HG03457 (cell line): ENCODE data around the gene DCAF11.
"Not testable (repeated sequence)": the region's sequence is repeated elsewhere in the genome, so short reads cannot be mapped to it uniquely, and the experiment has no call there.

ENCODE experiments used
- ATAC-seq: cut with Tn5 transposase; IDR thresholded peaks from one replicate; pipeline ENCODE4 v1.9.1; 2021; ENCODE audit warnings: moderate number of reproducible peaks; ENCODE audit not compliant: unreplicated experiment

The DCAF11 gene

DNA sequence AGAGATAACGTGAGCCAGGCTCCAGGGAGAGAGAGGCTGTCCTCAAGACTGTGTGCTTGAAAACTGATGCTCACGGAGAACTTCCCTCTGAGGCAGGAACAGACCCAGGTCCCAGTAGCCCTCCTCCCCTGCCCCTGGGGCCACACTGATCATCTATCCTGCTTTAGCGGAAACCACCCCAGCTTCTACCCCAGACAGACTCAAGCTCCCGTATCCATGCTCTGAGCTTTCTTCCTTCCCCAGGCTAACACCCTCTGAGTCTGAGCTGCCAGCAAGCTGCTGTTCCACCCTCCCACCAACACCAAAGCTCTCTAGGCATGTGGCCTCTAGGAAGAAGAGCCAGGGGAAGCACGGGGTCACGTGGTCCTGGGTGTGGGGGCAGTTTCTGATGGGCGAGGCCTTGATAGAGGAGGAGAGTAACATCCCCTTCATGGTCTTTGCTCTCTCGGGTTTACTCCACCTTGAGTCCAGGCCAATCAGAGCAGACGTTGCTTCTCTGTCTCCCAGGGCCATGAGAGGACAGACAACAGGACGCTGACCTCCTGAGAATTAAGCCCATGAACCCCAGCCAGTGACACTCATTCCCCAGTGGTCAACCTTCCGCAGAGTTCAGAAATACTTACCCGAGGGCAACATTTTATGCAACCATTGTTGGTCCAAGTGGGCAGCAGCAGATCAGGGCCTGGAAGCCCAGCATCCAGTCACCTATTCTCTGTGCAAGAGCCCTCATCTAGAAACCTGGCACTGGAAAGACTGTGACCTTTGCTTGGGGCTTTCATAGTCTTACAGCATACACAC, 19.1 kb upstream of the DCAF11 start:
- ATAC-seq = peak; percentile 51

DNA sequence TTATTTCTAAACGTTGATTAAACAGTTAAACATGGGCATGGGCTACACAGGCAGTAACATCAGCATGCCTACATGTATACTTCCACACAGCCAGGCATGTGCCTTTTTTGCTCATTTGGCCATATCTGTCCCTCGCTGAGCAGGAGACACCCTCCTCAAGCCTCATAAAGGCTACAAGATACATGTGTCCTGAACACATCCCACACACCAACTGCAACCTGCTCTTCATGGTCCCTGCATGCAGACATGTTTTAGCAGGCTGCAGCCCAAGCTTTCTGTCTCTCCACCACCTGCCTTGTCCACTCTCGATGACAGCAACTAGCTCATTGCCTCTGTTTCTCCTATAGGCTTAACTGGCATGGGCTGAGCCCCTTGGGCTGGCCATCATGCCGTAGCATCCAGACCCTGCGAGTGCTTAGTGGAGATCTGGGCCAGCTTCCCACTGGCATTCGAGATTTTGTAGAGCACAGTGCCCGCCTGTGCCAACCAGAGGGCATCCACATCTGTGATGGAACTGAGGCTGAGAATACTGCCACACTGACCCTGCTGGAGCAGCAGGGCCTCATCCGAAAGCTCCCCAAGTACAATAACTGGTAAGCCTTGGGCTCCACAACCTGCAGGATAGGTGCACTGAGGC, 17.9 kb upstream of the DCAF11 start:
- ATAC-seq = no peak

DNA sequence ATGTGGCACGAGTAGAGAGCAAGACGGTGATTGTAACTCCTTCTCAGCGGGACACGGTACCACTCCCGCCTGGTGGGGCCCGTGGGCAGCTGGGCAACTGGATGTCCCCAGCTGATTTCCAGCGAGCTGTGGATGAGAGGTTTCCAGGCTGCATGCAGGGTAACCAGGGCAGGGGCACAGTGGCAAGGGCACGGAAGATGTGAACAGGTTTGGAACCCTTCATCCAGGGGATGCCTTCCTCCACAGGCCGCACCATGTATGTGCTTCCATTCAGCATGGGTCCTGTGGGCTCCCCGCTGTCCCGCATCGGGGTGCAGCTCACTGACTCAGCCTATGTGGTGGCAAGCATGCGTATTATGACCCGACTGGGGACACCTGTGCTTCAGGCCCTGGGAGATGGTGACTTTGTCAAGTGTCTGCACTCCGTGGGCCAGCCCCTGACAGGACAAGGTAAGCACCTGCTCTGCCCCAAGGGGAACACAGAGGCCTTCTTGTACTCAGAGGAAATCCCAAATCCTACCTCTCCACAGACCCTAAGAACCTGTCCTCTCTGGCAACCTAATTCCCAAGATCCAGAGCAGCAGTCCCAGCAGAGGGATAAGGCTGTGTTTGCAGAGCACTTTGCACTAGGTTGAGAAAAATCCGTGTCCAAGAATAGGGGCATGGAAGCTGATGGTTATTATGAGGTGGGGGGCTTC, 16.2 kb upstream of the DCAF11 start:
- no peak for ATAC-seq

GRCh38 chr14:24098927-24099813, 15.4 kb upstream of the DCAF11 start:
- ATAC-seq = no peak

- no peak for ATAC-seq
These were observed 14.2 kb upstream of the DCAF11 start for GRCh38 chr14:24100197-24100981.

GRCh38 chr14:24100982-24101494, 13.5 kb upstream of the DCAF11 start:
- no peak for ATAC-seq

GRCh38 chr14:24102357-24103048, 12.1 kb upstream of the DCAF11 start:
- ATAC-seq = no peak

GRCh38 chr14:24103451-24103850, 11.1 kb upstream of the DCAF11 start:
- ATAC-seq = no peak

GRCh38 chr14:24105609-24106239, 8.9 kb upstream of the DCAF11 start:
- not testable (repeated sequence) for ATAC-seq

DNA sequence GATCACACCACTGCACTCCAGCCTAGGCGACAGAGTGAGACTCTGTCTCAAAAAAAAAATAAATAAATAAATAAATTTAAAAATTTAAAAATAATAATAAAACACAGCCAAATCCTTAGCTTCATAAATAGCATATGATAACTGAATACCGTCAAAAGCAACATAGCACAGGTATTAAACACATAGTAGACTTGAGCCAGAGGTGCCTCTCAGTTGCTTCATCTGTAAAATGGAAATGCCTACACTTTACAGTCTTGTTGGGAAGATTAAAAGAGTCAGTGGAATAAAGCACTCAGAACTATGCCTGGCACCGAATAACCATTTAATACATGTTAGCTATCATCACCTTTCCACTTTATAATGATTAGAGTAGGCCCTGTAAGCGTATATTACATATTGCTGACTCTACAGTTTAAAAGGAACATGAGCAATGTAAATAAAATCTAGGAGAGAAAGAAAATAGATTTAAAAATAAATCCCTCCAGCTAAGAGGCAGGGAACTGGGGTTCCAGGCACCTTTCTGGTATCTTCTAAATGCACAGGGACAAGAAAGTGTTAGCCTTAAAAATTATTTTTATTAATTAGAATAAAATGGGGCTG, 7.8 kb upstream of the DCAF11 start:
- no peak for ATAC-seq

- no peak for ATAC-seq
These were observed 6.2 kb upstream of the DCAF11 start for GRCh38 chr14:24108336-24108874.

GRCh38 chr14:24110060-24110459, 4.5 kb upstream of the DCAF11 start:
- no peak for ATAC-seq

GRCh38 chr14:24110523-24110922, 4.1 kb upstream of the DCAF11 start:
- ATAC-seq = no peak

GRCh38 chr14:24113379-24113800, 1.2 kb upstream of the DCAF11 start:
- ATAC-seq = no peak

DNA sequence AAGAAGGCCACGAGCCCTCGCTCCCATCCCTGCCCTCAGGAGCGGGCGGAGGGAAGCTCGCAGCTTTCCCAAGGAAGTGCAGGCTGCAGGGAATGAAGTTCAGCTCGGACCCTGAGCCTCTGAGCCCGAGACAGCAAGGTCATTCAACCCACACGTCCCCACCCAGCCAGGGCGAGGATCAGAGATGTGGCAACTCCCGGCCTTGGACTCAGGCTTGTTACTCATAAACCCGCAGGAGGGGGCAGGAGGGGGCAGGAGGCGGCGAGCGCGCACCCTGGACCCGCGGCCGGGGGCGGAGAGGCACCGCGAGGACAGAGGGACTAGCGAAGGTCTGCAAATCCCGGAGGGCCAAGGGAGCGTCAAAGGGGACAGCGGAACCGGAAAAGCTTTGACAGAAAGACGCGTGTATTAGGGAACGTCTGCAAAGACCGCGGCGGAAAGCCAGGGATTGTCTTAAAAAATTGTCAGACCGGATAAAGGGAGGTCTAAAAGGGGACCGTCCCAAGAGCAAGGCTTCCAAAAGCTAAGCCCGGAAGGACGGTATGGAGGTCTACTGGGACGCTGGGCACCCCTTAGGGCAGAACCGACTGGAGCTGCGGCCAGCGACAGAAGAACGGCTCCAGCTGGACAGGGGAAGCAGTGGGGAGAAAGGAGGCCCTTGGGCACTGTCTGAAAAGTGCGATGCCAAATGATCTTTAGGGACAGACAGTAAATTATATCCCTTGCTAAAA, 611 bp upstream of the DCAF11 start:
- peak; percentile 22 for ATAC-seq

DNA sequence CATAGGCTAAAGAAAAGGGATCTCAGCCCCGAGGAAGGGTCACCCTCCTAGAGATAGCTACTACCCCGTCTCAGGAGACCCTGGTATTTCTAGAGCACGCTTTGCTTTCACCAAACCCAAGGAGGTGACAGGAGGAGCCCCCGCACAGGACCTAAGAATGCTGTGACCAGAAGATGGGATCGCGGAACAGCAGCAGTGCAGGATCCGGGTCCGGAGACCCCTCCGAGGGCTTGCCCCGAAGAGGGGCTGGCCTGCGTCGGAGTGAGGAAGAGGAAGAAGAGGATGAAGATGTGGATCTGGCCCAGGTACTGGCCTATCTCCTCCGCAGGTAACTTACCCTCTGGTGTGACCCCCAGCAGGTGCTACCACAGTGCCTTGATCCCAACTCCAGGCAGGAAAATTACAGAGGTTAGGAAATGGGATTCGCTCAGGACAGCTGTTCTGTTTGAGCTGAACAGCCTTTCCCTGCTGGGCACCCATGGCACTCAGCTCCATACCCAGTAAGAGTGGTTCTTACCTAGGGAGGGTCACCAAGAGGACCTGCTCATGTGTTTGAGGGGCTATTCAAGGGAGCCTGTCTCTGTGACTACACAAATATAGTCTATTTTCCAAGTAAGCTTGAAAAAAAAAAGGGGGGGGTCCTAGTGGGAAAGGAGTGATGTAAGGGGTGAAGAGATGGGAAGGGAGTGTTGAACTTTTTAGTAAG, 998 bp downstream of the DCAF11 start:
- no peak for ATAC-seq
